GM21576 (cell line): ENCODE measurements around the gene SPEN.

Source experiments
- ATAC-seq: cut with Tn5 transposase; IDR thresholded peaks from one replicate; pipeline ENCODE4 v1.9.1; 2021; ENCODE audit warnings: mild to moderate bottlenecking, moderate library complexity; ENCODE audit not compliant: unreplicated experiment

The SPEN gene

DNA sequence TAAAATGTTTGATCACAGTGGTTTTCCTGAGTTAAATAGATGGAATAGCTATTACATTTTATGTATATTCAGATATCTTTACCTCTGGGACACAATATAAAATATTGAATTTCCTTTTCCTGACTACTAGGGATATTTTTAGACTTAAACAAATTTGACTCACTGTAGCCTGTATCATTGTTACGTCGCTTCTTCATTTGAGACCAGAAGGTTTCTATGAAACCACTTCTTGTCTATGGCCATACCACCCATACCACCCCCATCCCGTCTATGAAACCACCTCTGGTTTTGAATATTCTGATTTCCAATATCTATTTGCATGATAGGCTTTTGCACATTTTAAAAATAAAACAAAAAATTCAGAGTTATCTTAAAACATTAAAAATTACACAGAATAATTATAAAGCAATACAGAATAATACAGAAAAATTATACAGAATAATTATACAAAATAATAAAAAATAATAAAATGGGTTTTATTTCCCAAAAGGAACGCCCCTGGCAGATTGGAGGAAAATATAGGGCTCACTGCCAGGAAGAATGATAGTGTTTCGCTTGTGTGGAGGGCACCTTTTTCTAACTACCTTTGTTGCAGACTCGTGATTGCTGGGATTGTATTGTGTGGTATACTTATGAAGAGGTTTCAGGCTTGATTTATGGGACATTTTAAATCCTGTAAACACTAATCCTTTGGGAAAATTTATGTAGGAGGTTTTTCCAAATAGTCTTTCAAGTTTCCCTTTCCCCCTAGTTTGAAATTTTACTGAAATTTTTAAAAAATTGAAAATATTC lies 4.7 kb downstream of the SPEN start:
- ATAC-seq: no peak

GRCh38 chr1:15852828-15853302 lies 5.4 kb downstream of the SPEN start:
- ATAC-seq: no peak

- no peak for ATAC-seq
Observed at GRCh38 chr1:15856888-15857287, 9.4 kb downstream of the SPEN start.

- no peak for ATAC-seq
Observed at GRCh38 chr1:15858069-15858670, 10.7 kb downstream of the SPEN start.

GRCh38 chr1:15858672-15859372 lies 11.3 kb downstream of the SPEN start:
- no peak for ATAC-seq

DNA sequence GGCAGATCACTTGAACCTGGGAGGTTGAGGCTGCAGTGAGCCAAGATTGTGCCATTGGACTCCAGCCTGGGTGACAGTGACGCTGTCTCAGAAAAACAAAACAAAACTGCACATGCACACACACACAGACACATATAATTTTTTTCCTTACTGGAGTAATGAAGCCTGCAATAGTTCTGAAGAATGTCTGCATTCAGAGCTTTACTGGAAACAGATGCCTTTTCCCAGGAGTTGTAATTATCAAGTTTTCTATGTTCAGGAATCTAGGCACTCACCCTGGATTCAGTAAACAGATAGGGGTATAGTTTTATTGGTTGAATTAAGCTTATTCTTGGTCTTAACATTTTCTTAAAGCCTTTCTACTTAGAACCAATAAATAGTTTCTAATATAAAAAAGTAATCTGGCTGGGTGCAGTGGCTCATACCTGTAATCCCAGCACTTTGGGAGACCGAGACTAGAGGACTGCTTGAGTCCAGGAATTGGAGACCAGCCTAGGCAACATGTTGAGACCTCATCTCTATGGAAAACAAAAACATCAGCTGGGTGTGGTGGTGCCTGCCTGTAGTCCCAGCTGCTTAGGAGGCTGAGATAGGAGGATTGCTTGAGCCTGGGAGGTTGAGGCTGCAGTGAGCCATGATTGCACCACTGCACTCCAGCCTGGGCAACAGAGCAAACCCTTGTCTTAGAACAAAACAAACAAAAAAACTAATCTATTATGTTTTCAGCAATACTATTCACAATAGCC lies 15.8 kb downstream of the SPEN start:
- no peak for ATAC-seq

GRCh38 chr1:15866721-15867201 lies 19.3 kb downstream of the SPEN start:
- no peak for ATAC-seq

GRCh38 chr1:15867288-15867687 lies 19.8 kb downstream of the SPEN start:
- no peak for ATAC-seq

- ATAC-seq: no peak
Observed at GRCh38 chr1:15869413-15869812, 21.9 kb downstream of the SPEN start.

GRCh38 chr1:15870421-15870820 lies 22.9 kb downstream of the SPEN start:
- ATAC-seq: no peak

- no peak for ATAC-seq
Observed at GRCh38 chr1:15874471-15874870, 27.0 kb downstream of the SPEN start.

- no peak for ATAC-seq
Observed at GRCh38 chr1:15876357-15877055, 29.0 kb downstream of the SPEN start.

- ATAC-seq: no peak
Observed at GRCh38 chr1:15881961-15882360, 34.5 kb downstream of the SPEN start.

- ATAC-seq: no peak
Observed at GRCh38 chr1:15882665-15883064, 35.2 kb downstream of the SPEN start.

- no peak for ATAC-seq
Observed at GRCh38 chr1:15883326-15883725, 35.8 kb downstream of the SPEN start.

- no peak for ATAC-seq
Observed at GRCh38 chr1:15884477-15884876, 37.0 kb downstream of the SPEN start.

- no peak for ATAC-seq
Observed at GRCh38 chr1:15885269-15885668, 37.8 kb downstream of the SPEN start.

- ATAC-seq: no peak
Observed at GRCh38 chr1:15885701-15886610, 38.4 kb downstream of the SPEN start.

GRCh38 chr1:15886611-15887167 lies 39.2 kb downstream of the SPEN start:
- no peak for ATAC-seq
